H9 (cell line): ENCODE results near the gene SOX4. TPM values are rescaled to one million over a fixed set of nuclear protein-coding genes. Genes with fewer than 3 reads are reported as not detected.
A peak's percentile ranks its signal among the peaks of the same experiment; 100 is the strongest.

Experiments
- DNase-seq: peaks from one replicate; pipeline ENCODE4 v3.0.0-alpha.2; 2017
- H2AFZ ChIP-seq: one replicate; pipeline ENCODE4 v1.6.1; 2013; ENCODE audit warnings: mild to moderate bottlenecking, low read length, control low read depth, moderate library complexity
- H2AK5ac ChIP-seq: 2 replicates; pipeline ENCODE4 v1.6.1; 2013; ENCODE audit warnings: low read length, control low read depth, mixed read lengths; ENCODE audit not compliant: insufficient read length
- H2BK120ac ChIP-seq: one replicate; pipeline ENCODE4 v1.6.1; 2013; ENCODE audit warnings: low read depth, mild to moderate bottlenecking, low read length, control low read depth, inconsistent platforms; ENCODE audit not compliant: poor library complexity, severe bottlenecking
- H2BK12ac ChIP-seq: 2 replicates; pipeline ENCODE4 v1.6.1; 2013; ENCODE audit warnings: low read length, control low read depth, mixed read lengths, low read depth; ENCODE audit not compliant: insufficient read length
- H2BK15ac ChIP-seq: 2 replicates; pipeline ENCODE4 v1.6.1; 2013; ENCODE audit warnings: low read depth, low read length, control low read depth
- H2BK20ac ChIP-seq: one replicate; pipeline ENCODE4 v1.6.1; 2013; ENCODE audit warnings: low read depth, mild to moderate bottlenecking, low read length, control low read depth, inconsistent platforms; ENCODE audit not compliant: poor library complexity, severe bottlenecking
- H2BK5ac ChIP-seq: 2 replicates; pipeline ENCODE4 v1.6.1; 2013; ENCODE audit warnings: low read length, control low read depth, mixed read lengths; ENCODE audit not compliant: insufficient read length
- H3K14ac ChIP-seq: 2 replicates; pipeline ENCODE4 v1.6.1; 2013; ENCODE audit warnings: low read length, control low read depth; ENCODE audit not compliant: insufficient read depth
- H3K18ac ChIP-seq: 2 replicates; pipeline ENCODE4 v1.6.1; 2013; ENCODE audit warnings: low read depth, mild to moderate bottlenecking, mixed read lengths, low read length, control low read depth; ENCODE audit not compliant: insufficient read length
- H3K23ac ChIP-seq: 2 replicates; pipeline ENCODE4 v1.6.1; 2013; ENCODE audit warnings: low read length, control low read depth, mixed read lengths, low read depth; ENCODE audit not compliant: insufficient read length
- H3K23me2 ChIP-seq: 2 replicates; pipeline ENCODE4 v1.6.1; 2013; ENCODE audit warnings: low read depth, mild to moderate bottlenecking, mixed read lengths, low read length, control low read depth; ENCODE audit not compliant: insufficient read length, poor library complexity, severe bottlenecking
- H3K27ac ChIP-seq: 2 replicates; pipeline ENCODE4 v1.5.1; 2013; ENCODE audit warnings: low read length, control low read depth, mixed read lengths, low read depth; ENCODE audit not compliant: insufficient read length
- H3K27me3 ChIP-seq: 2 replicates; pipeline ENCODE4 v1.6.1; 2013; ENCODE audit warnings: low read length, control low read depth, inconsistent platforms; ENCODE audit not compliant: insufficient read depth
- H3K4ac ChIP-seq: 2 replicates; pipeline ENCODE4 v1.6.1; 2013; ENCODE audit warnings: low read depth, mild to moderate bottlenecking, control low read depth, inconsistent platforms, low read length, moderate library complexity
- H3K4me1 ChIP-seq: 2 replicates; pipeline ENCODE4 v1.6.1; 2013; ENCODE audit warnings: low read length, control low read depth, inconsistent platforms; ENCODE audit not compliant: insufficient read depth
- H3K4me2 ChIP-seq: 2 replicates; pipeline ENCODE4 v1.6.1; 2013; ENCODE audit warnings: low read length, control low read depth, mixed read lengths; ENCODE audit not compliant: insufficient read length, insufficient read depth
- H3K56ac ChIP-seq: 2 replicates; pipeline ENCODE4 v1.6.1; 2013; ENCODE audit warnings: low read depth, mild to moderate bottlenecking, mixed read lengths, low read length, control low read depth; ENCODE audit not compliant: insufficient read length
- H3K79me1 ChIP-seq: 2 replicates; pipeline ENCODE4 v1.6.1; 2013; ENCODE audit warnings: low read depth, mild to moderate bottlenecking, moderate library complexity, low read length, control low read depth, inconsistent platforms; ENCODE audit not compliant: insufficient read depth, poor library complexity, severe bottlenecking
- H3K79me2 ChIP-seq: 2 replicates; pipeline ENCODE4 v1.6.1; 2013; ENCODE audit warnings: low read length, control low read depth, inconsistent platforms; ENCODE audit not compliant: insufficient read depth
- H3K9ac ChIP-seq: 2 replicates; pipeline ENCODE4 v1.6.1; 2013; ENCODE audit warnings: low read length, control low read depth, mixed read lengths; ENCODE audit not compliant: insufficient read length; ENCODE audit errors: extremely low read depth
- H3K9me3 ChIP-seq: one replicate; pipeline ENCODE4 v1.6.1; 2013; ENCODE audit warnings: low read depth, low read length, inconsistent platforms; ENCODE audit not compliant: control insufficient read depth
- H3T11ph ChIP-seq: one replicate; pipeline ENCODE4 v1.6.1; 2013; ENCODE audit warnings: mild to moderate bottlenecking, low read length, control low read depth, inconsistent platforms
- H4K20me1 ChIP-seq: one replicate; pipeline ENCODE4 v1.6.1; 2013; ENCODE audit not compliant: control insufficient read depth, insufficient read length, insufficient read depth
- H4K5ac ChIP-seq: 2 replicates; pipeline ENCODE4 v1.6.1; 2013; ENCODE audit warnings: low read depth, mild to moderate bottlenecking, mixed read lengths, low read length, control low read depth; ENCODE audit not compliant: insufficient read length
- H4K8ac ChIP-seq: replicated peaks from 2 replicates; pipeline ENCODE4 v1.6.1; 2013; ENCODE audit warnings: low read length, control low read depth, mixed read lengths, low read depth; ENCODE audit not compliant: insufficient read length
- H4K91ac ChIP-seq: 2 replicates; pipeline ENCODE4 v1.6.1; 2013; ENCODE audit warnings: low read depth, mild to moderate bottlenecking, moderate library complexity, mixed read lengths, low read length, control low read depth; ENCODE audit not compliant: insufficient read length
- H3K27ac Mint-ChIP-seq, 3 experiments: 2 replicates in 2 of 3; 3 replicates in 1 of 3; pipeline ENCODE4 v1.8.0; 2020 to 2021; ENCODE audit warnings: mixed read lengths in 3 of 3, mild to moderate bottlenecking in 1 of 3, moderate library complexity in 1 of 3
- H3K27me3 Mint-ChIP-seq: 2 replicates; pipeline ENCODE4 v1.8.0; 2021; ENCODE audit warnings: low read depth, mild to moderate bottlenecking, moderate library complexity, mixed read lengths
- H3K36me3 Mint-ChIP-seq, 3 experiments: 2 replicates in 2 of 3; 3 replicates in 1 of 3; pipeline ENCODE4 v1.8.0; 2020 to 2021; ENCODE audit warnings: low read depth in 3 of 3, mixed read lengths in 3 of 3; ENCODE audit not compliant: insufficient read depth in 1 of 3
- H3K4me1 Mint-ChIP-seq, 2 experiments: 2 replicates each; pipeline ENCODE4 v1.8.0; 2020; ENCODE audit warnings: mixed read lengths in 2 of 2
- H3K4me3 Mint-ChIP-seq, 2 experiments: 2 replicates in 1 of 2; 3 replicates in 1 of 2; pipeline ENCODE4 v1.8.0; 2020 to 2021; ENCODE audit warnings: mild to moderate bottlenecking in 2 of 2, mixed read lengths in 2 of 2, moderate library complexity in 1 of 2
- H3K9me3 Mint-ChIP-seq, 2 experiments: 2 replicates in 1 of 2; 3 replicates in 1 of 2; pipeline ENCODE4 v1.8.0; 2020; ENCODE audit warnings: mild to moderate bottlenecking in 2 of 2, mixed read lengths in 2 of 2, moderate library complexity in 1 of 2
- WGBS: extraction: QIAGEN DNeasy Blood & Tissue Kit; methylation state at CpG from one replicate; pipeline ENCODE4 v1.1.7; 2013; ENCODE audit warnings: missing lambda C conversion rate, low lambda C conversion rate, mixed read lengths; ENCODE audit not compliant: insufficient read length; ENCODE audit errors: extremely low coverage; 5-methylcytosine and 5-hydroxymethylcytosine counted together
- total RNA-seq: library from RNA; stranded (reverse); gene quantifications from 2 replicates; pipeline ENCODE4 v1.2.1, GENCODE V29; 2021
- TF ChIP-seq, protein P1 (sequence below): fragments of 200-600 bp; sonication (generic); conservative IDR thresholded peaks from 3 replicates; pipeline ENCODE4 v1.8.0; 2021; ENCODE audit warnings: antibody characterized with exemption, mild to moderate bottlenecking

SOX4 gene
- total RNA-seq, 1 experiment from 2014 or later: 108 TPM

DNA sequence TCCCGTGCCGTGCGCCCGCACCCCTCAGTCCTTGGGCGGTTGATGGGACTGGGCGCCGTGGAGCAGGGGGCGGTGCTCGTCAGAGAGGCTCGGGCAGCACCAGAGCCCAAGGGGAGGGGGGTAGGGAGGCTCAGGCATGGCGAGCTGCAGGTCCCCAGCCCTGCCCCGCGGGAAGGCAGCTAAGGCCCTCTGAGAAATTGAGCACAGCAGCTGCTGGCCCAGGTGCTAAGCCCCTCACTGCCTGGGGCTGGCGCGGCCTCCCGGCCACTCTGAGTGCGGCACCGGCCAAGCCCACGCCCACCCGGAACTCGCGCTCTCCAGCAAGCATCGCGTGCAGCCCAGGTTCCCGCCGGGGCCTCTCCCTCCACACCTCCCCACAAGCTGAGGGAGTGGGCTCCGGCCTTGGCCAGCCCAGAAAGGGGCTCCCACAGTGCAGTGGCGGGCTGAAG lies 16.4 kb downstream of the SOX4 start:
- Histone ChIP-seq H4K5ac (no peak overlapping the region), H3K18ac (no peak overlapping the region), H3K79me2 (no peaks in the 10 kb centered on the region), H3K79me1 (no peaks in the 10 kb centered on the region), H3K4me2 (no peak overlapping the region), H3K14ac (no peak overlapping the region), H4K8ac (no peak overlapping the region), H2BK15ac (no peak overlapping the region), H2AK5ac (no peak overlapping the region), H3T11ph (no peak overlapping the region), H2BK12ac (no peak overlapping the region), H3K4ac (no peak overlapping the region), H3K9me3 (no peaks in the 10 kb centered on the region), H3K27me3 (no peaks in the 10 kb centered on the region), H3K23me2 (no peaks in the 10 kb centered on the region), H4K20me1 (no peaks in the 10 kb centered on the region), H3K27ac (no peak overlapping the region), H2BK20ac (no peak overlapping the region), H4K91ac (no peak overlapping the region), H3K56ac (no peak overlapping the region), H2BK5ac (no peak overlapping the region), H3K4me1 (0 out of 2 replicates have a peak, but pooled peaks cover 2% of the 10 kb centered on the region), H2BK120ac (no peak overlapping the region), H3K23ac (no peak overlapping the region), H3K9ac (no peak overlapping the region), H2AFZ (no peak overlapping the region)
- no peak overlapping the region for H3K4me3 Mint-ChIP-seq
- no peak overlapping the region for H3K27ac Mint-ChIP-seq
- 0 out of 5 replicates have a peak, but pooled peaks cover 0 to 3% of the 10 kb centered on the region in 2 experiments for H3K9me3 Mint-ChIP-seq
- no peaks in the 10 kb centered on the region for H3K27me3 Mint-ChIP-seq
- TF ChIP-seq, protein P1, sequence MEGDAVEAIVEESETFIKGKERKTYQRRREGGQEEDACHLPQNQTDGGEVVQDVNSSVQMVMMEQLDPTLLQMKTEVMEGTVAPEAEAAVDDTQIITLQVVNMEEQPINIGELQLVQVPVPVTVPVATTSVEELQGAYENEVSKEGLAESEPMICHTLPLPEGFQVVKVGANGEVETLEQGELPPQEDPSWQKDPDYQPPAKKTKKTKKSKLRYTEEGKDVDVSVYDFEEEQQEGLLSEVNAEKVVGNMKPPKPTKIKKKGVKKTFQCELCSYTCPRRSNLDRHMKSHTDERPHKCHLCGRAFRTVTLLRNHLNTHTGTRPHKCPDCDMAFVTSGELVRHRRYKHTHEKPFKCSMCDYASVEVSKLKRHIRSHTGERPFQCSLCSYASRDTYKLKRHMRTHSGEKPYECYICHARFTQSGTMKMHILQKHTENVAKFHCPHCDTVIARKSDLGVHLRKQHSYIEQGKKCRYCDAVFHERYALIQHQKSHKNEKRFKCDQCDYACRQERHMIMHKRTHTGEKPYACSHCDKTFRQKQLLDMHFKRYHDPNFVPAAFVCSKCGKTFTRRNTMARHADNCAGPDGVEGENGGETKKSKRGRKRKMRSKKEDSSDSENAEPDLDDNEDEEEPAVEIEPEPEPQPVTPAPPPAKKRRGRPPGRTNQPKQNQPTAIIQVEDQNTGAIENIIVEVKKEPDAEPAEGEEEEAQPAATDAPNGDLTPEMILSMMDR: no peak
- WGBS: no CpG with 5 or more reads among the region's 28 CpGs
- H3K36me3 Mint-ChIP-seq: peaks cover 0 to 5% (median 0%) of the 10 kb centered on the region in 3 experiments; a peak in 3 of 7 replicates
- DNase-seq: peak; percentile 71
- H3K4me1 Mint-ChIP-seq: peaks cover 7 to 15% of the 10 kb centered on the region in 2 experiments
